Natural killer cell (primary cell): ENCODE measurements around the gene KRT71. TPM values are rescaled to one million over a fixed set of nuclear protein-coding genes. Genes with fewer than 3 reads are reported as not detected.

Experiments
- ATAC-seq, 3 donors: fragments of 150-1000 bp in 2 of 3; fragments of 200-7000 bp in 1 of 3; cut with Tn5 transposase; 1 replicate in 1 of 3; 2 replicates in 2 of 3; pipeline ENCODE4 v1.10.0; 2021; ENCODE audit warnings: mild to moderate bottlenecking in 2 of 3, moderate library complexity in 2 of 3
- DNase-seq, 2 donors: peaks; one replicate each; pipeline versions ENCODE4 v3.0.0 to v3.0.0-alpha.2; 2013 to 2021; ENCODE audit warnings: mixed read lengths in 1 of 2
- H3K27ac ChIP-seq: one replicate; pipeline ENCODE4 v1.5.1; 2013; ENCODE audit warnings: mild to moderate bottlenecking, low read length
- H3K27me3 ChIP-seq: one replicate; pipeline ENCODE4 v1.6.1; 2013; ENCODE audit warnings: low read length; ENCODE audit not compliant: control insufficient read depth, insufficient read depth
- H3K36me3 ChIP-seq: one replicate; pipeline ENCODE4 v1.6.1; 2013; ENCODE audit warnings: low read length; ENCODE audit not compliant: control insufficient read depth, insufficient read depth
- H3K4me1 ChIP-seq: one replicate; pipeline ENCODE4 v1.6.1; 2013; ENCODE audit warnings: low read length; ENCODE audit not compliant: control insufficient read depth, insufficient read depth
- H3K4me3 ChIP-seq: one replicate; pipeline ENCODE4 v1.5.1; 2013; ENCODE audit warnings: low read length
- H3K9me3 ChIP-seq: one replicate; pipeline ENCODE4 v1.6.1; 2013; ENCODE audit warnings: low read length; ENCODE audit not compliant: control insufficient read depth, insufficient read depth
- H3K27ac Mint-ChIP-seq, 2 donors: one replicate each; pipeline ENCODE4 v1.8.0; 2022; ENCODE audit warnings: mild to moderate bottlenecking in 2 of 2, mixed read lengths in 2 of 2, moderate library complexity in 1 of 2
- H3K27me3 Mint-ChIP-seq, 2 donors: one replicate each; pipeline ENCODE4 v1.8.0; 2022; ENCODE audit warnings: low read depth in 2 of 2, mixed read lengths in 2 of 2
- H3K36me3 Mint-ChIP-seq: one replicate; pipeline ENCODE4 v1.8.0; 2022; ENCODE audit warnings: mixed read lengths
- H3K4me1 Mint-ChIP-seq, 2 donors: one replicate each; pipeline ENCODE4 v1.8.0; 2022; ENCODE audit warnings: mixed read lengths in 2 of 2
- H3K4me3 Mint-ChIP-seq: one replicate; pipeline ENCODE4 v1.8.0; 2022; ENCODE audit warnings: mild to moderate bottlenecking, moderate library complexity, mixed read lengths
- H3K9me3 Mint-ChIP-seq, 2 donors: one replicate each; pipeline ENCODE4 v1.8.0; 2022; ENCODE audit warnings: mixed read lengths in 2 of 2
- WGBS: methylation state at CpG from one replicate; pipeline ENCODE4 v1.1.7; 2013; ENCODE audit warnings: missing lambda C conversion rate; ENCODE audit not compliant: insufficient coverage; 5-methylcytosine and 5-hydroxymethylcytosine counted together
- intact Hi-C: fragments of 100-400 bp; cut with micrococcal nuclease; formaldehyde crosslinking; loops from one replicate; pipeline ENCODE4 v1.14.2; 2022
- total RNA-seq, 4 donors: library from RNA; stranded (reverse); fragments of 120-200 nt in 1 of 4; gene quantifications; one replicate each; pipeline versions ENCODE4 v1.2.3 to v1.2.4, GENCODE V29; 2013 to 2022
- TF ChIP-seq, protein P1 (sequence below): fragments of 200-600 bp; IDR thresholded peaks from one replicate; pipeline ENCODE4 v1.8.0; 2022; ENCODE audit warnings: antibody characterized with exemption

KRT71 gene
- total RNA-seq, 3 donors from 2014 or later (not counting 1 experiment from before 2014, with no cell fraction given), result not detected

GRCh38 chr12:52528641-52529143 lies 24.3 kb downstream of the KRT71 start:
- intact Hi-C loops, result no loop called here
- H3K27ac ChIP-seq, result no peak overlapping the region
- no peak for DNase-seq
- no peak overlapping the region for H3K4me3 ChIP-seq
- peaks cover 35% of the 10 kb centered on the region for H3K4me1 ChIP-seq
- no peak overlapping the region for H3K27ac Mint-ChIP-seq
- no peaks in the 10 kb centered on the region for H3K27me3 ChIP-seq
- H3K36me3 Mint-ChIP-seq, result no peaks in the 10 kb centered on the region
- no peak for ATAC-seq
- no peaks in the 10 kb centered on the region for H3K36me3 ChIP-seq
- peaks cover 3 to 10% of the 10 kb centered on the region in 2 donors for H3K27me3 Mint-ChIP-seq
- no peaks in the 10 kb centered on the region for H3K9me3 ChIP-seq
- peaks cover 42 to 43% of the 10 kb centered on the region in 2 donors for H3K4me1 Mint-ChIP-seq
- WGBS, result 86% methylated on average over 8 of the region's 8 CpGs
- no peak overlapping the region for H3K4me3 Mint-ChIP-seq
- TF ChIP-seq, protein P1, sequence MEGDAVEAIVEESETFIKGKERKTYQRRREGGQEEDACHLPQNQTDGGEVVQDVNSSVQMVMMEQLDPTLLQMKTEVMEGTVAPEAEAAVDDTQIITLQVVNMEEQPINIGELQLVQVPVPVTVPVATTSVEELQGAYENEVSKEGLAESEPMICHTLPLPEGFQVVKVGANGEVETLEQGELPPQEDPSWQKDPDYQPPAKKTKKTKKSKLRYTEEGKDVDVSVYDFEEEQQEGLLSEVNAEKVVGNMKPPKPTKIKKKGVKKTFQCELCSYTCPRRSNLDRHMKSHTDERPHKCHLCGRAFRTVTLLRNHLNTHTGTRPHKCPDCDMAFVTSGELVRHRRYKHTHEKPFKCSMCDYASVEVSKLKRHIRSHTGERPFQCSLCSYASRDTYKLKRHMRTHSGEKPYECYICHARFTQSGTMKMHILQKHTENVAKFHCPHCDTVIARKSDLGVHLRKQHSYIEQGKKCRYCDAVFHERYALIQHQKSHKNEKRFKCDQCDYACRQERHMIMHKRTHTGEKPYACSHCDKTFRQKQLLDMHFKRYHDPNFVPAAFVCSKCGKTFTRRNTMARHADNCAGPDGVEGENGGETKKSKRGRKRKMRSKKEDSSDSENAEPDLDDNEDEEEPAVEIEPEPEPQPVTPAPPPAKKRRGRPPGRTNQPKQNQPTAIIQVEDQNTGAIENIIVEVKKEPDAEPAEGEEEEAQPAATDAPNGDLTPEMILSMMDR, result no peak
- no peaks in the 10 kb centered on the region for H3K9me3 Mint-ChIP-seq

DNA sequence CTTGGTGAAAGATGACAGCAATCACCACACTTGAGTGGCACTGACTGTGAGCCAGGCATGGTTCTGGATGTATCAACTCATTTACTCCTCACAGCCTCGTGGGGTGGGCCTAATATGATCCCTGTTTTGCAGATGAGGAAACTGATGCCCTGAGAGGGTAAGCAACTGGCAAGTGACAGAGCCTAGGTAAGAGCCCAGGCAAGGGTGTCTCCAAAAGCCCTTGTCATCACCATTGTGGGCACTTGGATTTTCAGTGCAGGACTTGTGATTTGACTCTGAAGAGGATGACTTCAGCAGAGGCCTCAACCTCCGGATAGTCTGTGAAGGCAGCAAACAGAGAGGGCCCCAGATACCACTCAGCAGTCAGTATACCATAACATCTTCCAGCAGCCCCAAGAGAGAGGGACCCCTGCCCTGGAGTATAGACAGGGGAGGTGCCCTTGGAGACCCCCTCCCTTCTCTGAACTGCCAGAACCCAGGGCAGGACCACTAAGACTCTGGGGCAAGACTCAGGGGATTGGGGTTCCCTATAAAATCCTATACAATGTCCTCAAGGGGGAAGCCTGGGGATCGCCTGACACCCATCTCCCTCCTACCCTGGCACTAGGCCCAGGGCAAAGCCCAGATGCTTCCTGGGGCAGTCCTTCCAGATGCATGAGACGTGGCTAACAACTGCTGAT lies 25.7 kb downstream of the KRT71 start:
- peak; percentile 17 to 28 (median 26) for ATAC-seq
- H3K36me3 Mint-ChIP-seq, result no peaks in the 10 kb centered on the region
- Histone ChIP-seq H3K27ac (no peak overlapping the region), H3K4me3 (no peak overlapping the region), H3K4me1 (peaks cover 35% of the 10 kb centered on the region), H3K27me3 (no peaks in the 10 kb centered on the region), H3K9me3 (no peaks in the 10 kb centered on the region), H3K36me3 (no peaks in the 10 kb centered on the region)
- 69% methylated on average over 4 of the region's 4 CpGs for WGBS
- H3K4me3 Mint-ChIP-seq, result peak overlapping the region; percentile 25
- intact Hi-C loops, result no loop called here
- peaks cover 0 to 9% of the 10 kb centered on the region in 2 donors for H3K27me3 Mint-ChIP-seq
- no peaks in the 10 kb centered on the region for H3K9me3 Mint-ChIP-seq
- peaks cover 38 to 40% of the 10 kb centered on the region in 2 donors for H3K4me1 Mint-ChIP-seq
- TF ChIP-seq, protein P1, result no peak
- peak overlapping the region in 1 of 2 donors; percentile 85 for H3K27ac Mint-ChIP-seq
- peak in 1 of 2 donors; percentile 11 for DNase-seq

DNA sequence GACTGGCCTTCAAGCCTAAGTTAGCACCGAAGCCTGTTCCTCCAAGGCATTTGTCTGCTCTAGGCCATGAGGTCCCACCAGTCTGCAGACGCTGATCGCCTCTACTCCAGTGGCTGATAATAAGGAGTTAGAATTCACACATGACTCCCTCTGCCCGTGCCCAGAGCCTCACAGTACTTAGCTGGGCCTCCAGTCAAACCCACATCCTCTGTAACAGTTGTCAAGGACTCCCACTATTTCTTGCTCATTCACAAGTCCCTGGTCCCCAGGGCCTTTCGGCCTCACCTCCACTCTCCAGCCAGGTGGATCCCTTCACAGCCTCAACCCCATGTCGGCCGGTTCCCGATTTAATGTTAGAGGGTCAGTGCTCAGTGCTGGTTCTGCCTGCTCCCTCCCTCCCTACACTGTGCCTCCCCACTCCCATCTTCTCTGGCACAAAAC lies 26.4 kb downstream of the KRT71 start:
- no peak overlapping the region for H3K27ac ChIP-seq
- WGBS, result 61% methylated on average over 8 of the region's 8 CpGs
- TF ChIP-seq, protein P1, result no peak
- peaks cover 38% of the 10 kb centered on the region for H3K4me1 ChIP-seq
- intact Hi-C loops, result no loop called here
- Mint-ChIP-seq H3K36me3 (no peaks in the 10 kb centered on the region), H3K27me3 (peaks cover 2 to 3% of the 10 kb centered on the region in 2 donors), H3K4me3 (peak overlapping the region; percentile 25), H3K4me1 (peaks cover 34 to 42% of the 10 kb centered on the region in 2 donors), H3K27ac (peak overlapping the region in 1 of 2 donors; percentile 85), H3K9me3 (no peaks in the 10 kb centered on the region)
- no peaks in the 10 kb centered on the region for H3K9me3 ChIP-seq
- no peak overlapping the region for H3K4me3 ChIP-seq
- no peaks in the 10 kb centered on the region for H3K27me3 ChIP-seq
- DNase-seq, result peak; percentile 23 to 43
- no peaks in the 10 kb centered on the region for H3K36me3 ChIP-seq
- ATAC-seq, result peak; percentile 66 to 92 (median 83)
